Large intestine (tissue), 3 donors: ENCODE data around the gene IFT80. TPM values are rescaled to one million over a fixed set of nuclear protein-coding genes. Genes with fewer than 3 reads are reported as not detected.

Experiments
- DNase-seq, 2 donors: peaks; one replicate each; pipeline versions ENCODE4 v3.0.0 to v3.0.0-alpha.2; 2013
- H3K27ac ChIP-seq: one replicate; pipeline ENCODE4 v1.5.1; 2013; ENCODE audit warnings: low read length
- H3K27me3 ChIP-seq: 2 replicates; pipeline ENCODE4 v1.6.1; 2013; ENCODE audit warnings: low read length; ENCODE audit not compliant: control insufficient read depth, insufficient read depth
- H3K36me3 ChIP-seq: 2 replicates; pipeline ENCODE4 v1.6.1; 2013; ENCODE audit warnings: low read length; ENCODE audit not compliant: control insufficient read depth, insufficient read depth
- H3K4me1 ChIP-seq: one replicate; pipeline ENCODE4 v1.6.1; 2013; ENCODE audit warnings: low read length; ENCODE audit not compliant: control insufficient read depth, insufficient read depth
- H3K4me3 ChIP-seq: one replicate; pipeline ENCODE4 v1.5.1; 2013; ENCODE audit warnings: low read length
- H3K9me3 ChIP-seq: one replicate; pipeline ENCODE4 v1.6.1; 2013; ENCODE audit warnings: mild to moderate bottlenecking, low read depth, low read length, moderate library complexity; ENCODE audit not compliant: control insufficient read depth
- WGBS: methylation state at CpG from one replicate; pipeline ENCODE4 v1.1.5; 2013; ENCODE audit warnings: low lambda C conversion rate; ENCODE audit not compliant: insufficient coverage; 5-methylcytosine and 5-hydroxymethylcytosine counted together
- polyA plus RNA-seq: library from polyadenylated mRNA; unstranded; fragments of 120-200 nt; gene quantifications from one replicate; pipeline ENCODE4 v1.2.1, GENCODE V29; 2013

IFT80 gene
- polyA plus RNA-seq, 1 donor = 30.7 TPM

GRCh38 chr3:160210799-160211221 is 188.2 kb downstream of the IFT80 start:
- peak; percentile 31 to 55 for DNase-seq
- WGBS = no CpG with 5 or more reads among the region's 1 CpG
- no peaks in the 10 kb centered on the region for H3K4me1 ChIP-seq

GRCh38 chr3:160210341-160210740 is 188.7 kb downstream of the IFT80 start:
- DNase-seq = no peak
- peaks cover 3% of the 10 kb centered on the region for H3K27me3 ChIP-seq

More at GRCh38 chr3:160210799-160211221, 188.2 kb downstream of the IFT80 start:
- Histone ChIP-seq H3K4me3 (no peak overlapping the region), H3K36me3 (no peaks in the 10 kb centered on the region), H3K27me3 (peaks cover 3% of the 10 kb centered on the region), H3K9me3 (no peaks in the 10 kb centered on the region), H3K27ac (no peak overlapping the region)

More at GRCh38 chr3:160210341-160210740, 188.7 kb downstream of the IFT80 start:
- H3K4me3 ChIP-seq = no peak overlapping the region
- H3K36me3 ChIP-seq = no peaks in the 10 kb centered on the region
- H3K9me3 ChIP-seq = no peaks in the 10 kb centered on the region
- H3K4me1 ChIP-seq = no peaks in the 10 kb centered on the region
- no CpG with 5 or more reads among the region's 1 CpG for WGBS
- no peak overlapping the region for H3K27ac ChIP-seq

Other genes with a start within 250 kb of the IFT80 start
- gene C3orf80, start 173.8 kb downstream of the IFT80 start, polyA plus RNA-seq = 0.72 TPM
- gene SMC4, start 425 bp upstream of the IFT80 start, polyA plus RNA-seq = 61.1 TPM
- 11.3 TPM for gene TRIM59, start 50.6 kb upstream of the IFT80 start, polyA plus RNA-seq
- gene KPNA4, start 166.3 kb upstream of the IFT80 start, polyA plus RNA-seq = 25.9 TPM